ENCODE results near the gene MZT2A.
"Not testable (repeated sequence)": the region's sequence is repeated elsewhere in the genome, so short reads cannot be mapped to it uniquely, and the experiment has no call there.

MZT2A gene

GRCh38 chr2:131525256-131525655 lies 33.1 kb upstream of the MZT2A start:
- DNase-seq (ENCODE audit: low read depth); H3K4me3 ChIP-seq (ENCODE audit: low read depth, low read length): not testable (repeated sequence)

DNA sequence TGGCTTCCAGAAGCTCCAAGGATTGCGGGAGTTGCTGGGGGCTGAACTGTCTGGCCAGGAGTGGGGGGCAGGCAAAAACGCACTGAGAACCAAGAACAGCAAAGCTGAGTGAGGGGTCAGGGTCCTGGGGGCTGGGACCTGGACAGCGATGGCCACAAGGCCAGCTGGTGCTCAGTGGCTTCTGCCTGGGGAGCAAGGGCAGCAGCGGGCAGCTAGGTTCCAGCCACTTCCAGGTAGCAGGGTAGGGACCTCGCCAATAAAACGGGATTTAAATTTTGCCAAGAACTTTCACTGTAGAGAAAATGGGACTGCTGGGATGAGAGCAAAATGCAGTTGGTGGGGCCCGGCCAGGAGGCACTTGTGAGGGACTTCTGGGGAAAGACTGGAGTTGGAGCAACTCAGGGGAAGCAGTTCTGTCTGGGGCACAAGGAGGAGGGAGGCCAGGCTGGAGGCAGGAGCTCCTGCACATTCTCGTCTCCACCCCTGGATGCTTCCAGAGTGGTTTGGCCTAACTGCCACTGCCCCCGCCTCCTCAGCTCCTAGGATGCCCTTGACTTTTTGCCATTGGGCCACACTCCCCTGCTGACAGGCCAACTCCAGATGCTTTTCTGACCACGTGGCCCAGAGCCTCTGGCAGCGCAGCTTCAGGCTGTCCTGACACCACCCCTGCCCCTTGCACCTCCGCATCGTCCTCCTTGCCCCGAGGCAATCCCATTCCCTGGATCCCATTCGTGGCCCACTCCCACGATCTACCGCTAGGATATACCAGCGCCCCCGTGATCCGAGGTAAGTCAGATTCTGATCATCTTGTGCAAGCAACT lies 30.0 kb upstream of the MZT2A start:
- DNase-seq (ENCODE audit: low read depth) = no peak
- no peak overlapping the region for H3K4me3 ChIP-seq (ENCODE audit: low read depth, low read length)
- no peak for TF ChIP-seq CTCF (IDR thresholded peaks at IDR 0.05; ENCODE audit: insufficient read depth, low read depth, low read length, missing control alignments)

- not testable (repeated sequence) for DNase-seq (ENCODE audit: low read depth); H3K4me3 ChIP-seq (ENCODE audit: low read depth, low read length)
Measured at GRCh38 chr2:131521524-131521923, 29.3 kb upstream of the MZT2A start.

GRCh38 chr2:131520526-131520925 lies 28.3 kb upstream of the MZT2A start:
- DNase-seq (ENCODE audit: low read depth) = no peak
- no peak for TF ChIP-seq CTCF (IDR thresholded peaks at IDR 0.05; ENCODE audit: insufficient read depth, low read depth, low read length, missing control alignments)

GRCh38 chr2:131519871-131520470 lies 27.8 kb upstream of the MZT2A start:
- DNase-seq (ENCODE audit: low read depth); H3K4me3 ChIP-seq (ENCODE audit: low read depth, low read length): not testable (repeated sequence)

More at GRCh38 chr2:131520526-131520925, 28.3 kb upstream of the MZT2A start:
- no peak overlapping the region for H3K4me3 ChIP-seq (ENCODE audit: low read depth, low read length)

DNA sequence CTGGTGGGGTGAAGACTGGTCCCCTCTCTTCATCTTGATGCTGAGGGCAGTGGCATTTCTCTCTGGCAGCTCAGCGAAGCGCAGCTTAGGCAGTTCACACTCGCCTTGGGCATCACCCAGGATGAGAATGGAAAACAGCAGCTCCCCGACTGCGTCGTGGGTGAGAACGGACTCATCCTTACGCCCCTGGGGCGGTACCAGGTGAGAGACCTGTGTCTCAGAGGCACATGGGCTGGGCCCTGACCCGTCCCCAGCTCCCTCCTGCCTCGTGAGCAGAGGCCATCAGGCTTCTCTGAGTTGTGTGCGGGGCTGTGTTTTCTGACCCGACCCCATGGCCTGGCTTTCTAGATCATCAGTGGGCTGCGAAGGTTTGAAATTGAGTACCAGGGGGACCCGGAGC lies 27.3 kb upstream of the MZT2A start:
- no peak for DNase-seq (ENCODE audit: low read depth)
- TF ChIP-seq CTCF (IDR thresholded peaks at IDR 0.05; ENCODE audit: insufficient read depth, low read depth, low read length, missing control alignments) = no peak
- H3K4me3 ChIP-seq (ENCODE audit: low read depth, low read length) = no peak overlapping the region

DNA sequence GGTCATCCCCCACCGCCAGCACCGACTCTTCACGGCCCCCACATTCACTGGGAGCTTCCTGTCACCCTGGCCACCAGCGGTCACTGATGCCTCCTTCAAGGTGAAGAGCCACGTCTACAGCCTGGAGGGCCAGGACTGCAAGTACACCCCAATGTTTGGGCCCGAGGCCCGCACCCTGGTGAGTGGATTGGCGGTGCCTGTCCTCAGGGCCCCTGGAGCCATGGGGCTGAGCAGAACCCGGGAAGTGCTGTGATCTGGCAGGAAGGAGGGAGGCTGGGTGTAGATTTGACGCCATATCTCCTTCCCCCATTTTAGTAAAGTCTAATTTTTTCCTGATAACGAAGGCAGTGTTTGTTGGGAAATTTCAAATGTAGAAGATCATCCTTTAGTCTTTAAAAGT lies 26.3 kb upstream of the MZT2A start:
- not testable (repeated sequence) for DNase-seq (ENCODE audit: low read depth)

GRCh38 chr2:131517856-131518255 lies 25.7 kb upstream of the MZT2A start:
- H3K4me3 ChIP-seq (ENCODE audit: low read depth, low read length); DNase-seq (ENCODE audit: low read depth): not testable (repeated sequence)

More for the DNA sequence above, 26.3 kb upstream of the MZT2A start:
- not testable (repeated sequence) for H3K4me3 ChIP-seq (ENCODE audit: low read depth, low read length)

- DNase-seq (ENCODE audit: low read depth) = no peak
- no peak for TF ChIP-seq CTCF (IDR thresholded peaks at IDR 0.05; ENCODE audit: insufficient read depth, low read depth, low read length, missing control alignments)
- H3K4me3 ChIP-seq (ENCODE audit: low read depth, low read length) = no peak overlapping the region
Measured at GRCh38 chr2:131517106-131517831, 25.1 kb upstream of the MZT2A start.

Measured in GM12865 (cell line).